NCI-H187 (cell line): ENCODE results near the gene MPRIP.

ENCODE experiments used
- DNase-seq, 2 experiments: peaks; one replicate each; lab custom pipeline; 2025; lab: John Stamatoyannopoulos, UW

The MPRIP gene

GRCh38 chr17:17213775-17214174 lies 171.5 kb downstream of the MPRIP start:
- DNase-seq: no peak

- no peak for DNase-seq
These were observed 172.6 kb downstream of the MPRIP start for GRCh38 chr17:17214646-17215436.

DNA sequence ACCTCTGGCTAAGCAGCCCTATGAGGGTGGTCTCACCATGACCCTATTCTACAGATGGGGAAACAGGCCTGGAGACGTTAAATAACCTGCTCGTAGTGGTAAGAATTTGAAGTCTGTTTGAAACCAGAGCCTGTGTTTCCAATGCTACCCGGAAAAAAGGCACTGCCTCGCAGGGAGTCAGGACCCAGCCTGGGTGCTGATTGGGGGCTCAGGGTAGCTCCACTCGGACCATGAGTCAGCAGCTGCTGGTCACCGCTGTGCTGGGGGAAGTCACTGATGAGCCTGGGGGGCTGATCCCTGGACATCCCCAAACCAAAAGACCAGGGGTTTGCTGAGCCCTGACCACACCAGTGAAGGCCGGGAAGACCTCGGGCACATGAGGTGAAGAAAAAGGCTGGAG lies 173.3 kb downstream of the MPRIP start:
- no peak for DNase-seq

DNA sequence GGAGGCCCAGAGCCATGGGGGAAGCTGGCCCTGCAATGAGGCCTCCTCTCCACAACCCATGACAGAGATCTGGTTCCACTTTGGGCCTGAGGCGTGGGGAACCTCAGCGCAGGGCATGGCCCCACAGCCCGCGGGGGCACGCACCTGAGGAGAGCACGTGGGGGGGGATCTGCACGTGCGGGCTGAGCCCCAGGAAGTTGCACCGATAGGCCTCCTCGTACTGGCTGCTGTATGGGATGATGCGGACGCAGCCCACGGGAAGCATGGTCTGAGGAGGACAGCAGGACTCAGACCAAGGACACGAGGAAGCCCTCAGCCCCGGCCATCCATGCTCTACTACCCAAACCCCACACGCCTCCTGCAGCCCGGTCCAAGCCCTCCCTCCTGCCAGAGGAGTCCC lies 174.0 kb downstream of the MPRIP start:
- no peak for DNase-seq

- no peak for DNase-seq
These were observed 174.5 kb downstream of the MPRIP start for GRCh38 chr17:17216776-17217175.

DNA sequence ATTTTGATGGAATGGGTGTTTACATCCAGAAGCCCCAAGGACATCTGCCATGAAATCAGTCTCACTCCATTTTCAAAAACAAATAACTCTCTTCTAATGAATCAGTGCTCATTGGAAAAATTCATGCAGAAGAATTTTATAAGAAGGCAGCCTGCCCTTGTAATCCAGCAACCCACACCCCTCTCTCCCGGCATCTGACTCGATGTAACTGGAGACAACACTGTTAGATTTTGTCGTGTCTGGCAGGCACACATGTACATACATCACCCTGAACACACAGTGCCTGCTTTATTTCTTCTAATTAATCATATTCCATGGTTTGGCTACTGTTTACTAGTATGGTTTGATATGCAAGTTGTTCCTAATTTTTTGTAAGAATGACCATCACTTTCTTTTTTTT lies 175.7 kb downstream of the MPRIP start:
- no peak for DNase-seq

- no peak for DNase-seq
These were observed 178.3 kb downstream of the MPRIP start for GRCh38 chr17:17220529-17220928.

DNA sequence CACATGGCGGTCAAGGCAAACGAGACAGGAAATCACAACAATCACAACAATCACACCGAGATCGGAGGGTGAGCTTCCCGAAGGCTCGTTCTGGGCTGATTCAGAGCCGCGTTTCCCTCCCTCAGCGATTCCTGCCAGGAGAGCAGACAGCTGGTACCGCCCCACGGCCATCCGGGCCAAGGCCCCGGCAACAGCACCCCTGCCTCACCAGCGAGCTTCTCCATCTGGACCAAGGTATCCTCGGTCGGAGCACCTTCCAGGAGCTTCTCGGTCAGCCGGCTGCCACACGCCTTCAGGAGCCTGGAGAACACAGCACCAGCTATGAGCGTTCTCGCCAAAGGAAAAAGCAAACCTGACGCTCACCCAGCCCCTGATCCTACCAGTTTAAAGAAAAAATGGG lies 179.1 kb downstream of the MPRIP start:
- DNase-seq: no peak

- DNase-seq: no peak
These were observed 181.5 kb downstream of the MPRIP start for GRCh38 chr17:17223736-17224135.

DNA sequence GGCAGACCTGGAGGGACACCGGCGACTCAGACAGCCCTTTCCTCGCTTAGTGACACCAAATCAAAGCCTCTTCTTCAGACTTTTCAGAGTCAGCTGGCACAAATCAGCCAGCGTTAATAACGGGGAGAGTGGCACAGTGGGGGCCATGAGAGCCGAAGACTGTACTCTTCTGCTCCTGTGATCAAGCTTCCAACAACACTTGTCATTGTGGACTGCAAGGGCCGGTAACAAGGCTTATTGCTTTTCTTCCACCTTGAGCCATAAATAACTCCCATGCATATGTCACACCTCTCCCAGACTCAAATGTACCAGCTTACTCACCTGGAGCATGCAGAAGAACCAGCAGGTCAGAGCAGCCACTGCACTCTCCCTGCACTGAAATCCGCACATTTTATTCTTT lies 181.9 kb downstream of the MPRIP start:
- no peak for DNase-seq

GRCh38 chr17:17225901-17226300 lies 183.6 kb downstream of the MPRIP start:
- DNase-seq: no peak

- DNase-seq: no peak
These were observed 184.4 kb downstream of the MPRIP start for GRCh38 chr17:17226451-17227265.

GRCh38 chr17:17227608-17228520 lies 185.6 kb downstream of the MPRIP start:
- DNase-seq: no peak

- no peak for DNase-seq
These were observed 186.4 kb downstream of the MPRIP start for GRCh38 chr17:17228521-17229279.

GRCh38 chr17:17229416-17230384 lies 187.4 kb downstream of the MPRIP start:
- no peak for DNase-seq

DNA sequence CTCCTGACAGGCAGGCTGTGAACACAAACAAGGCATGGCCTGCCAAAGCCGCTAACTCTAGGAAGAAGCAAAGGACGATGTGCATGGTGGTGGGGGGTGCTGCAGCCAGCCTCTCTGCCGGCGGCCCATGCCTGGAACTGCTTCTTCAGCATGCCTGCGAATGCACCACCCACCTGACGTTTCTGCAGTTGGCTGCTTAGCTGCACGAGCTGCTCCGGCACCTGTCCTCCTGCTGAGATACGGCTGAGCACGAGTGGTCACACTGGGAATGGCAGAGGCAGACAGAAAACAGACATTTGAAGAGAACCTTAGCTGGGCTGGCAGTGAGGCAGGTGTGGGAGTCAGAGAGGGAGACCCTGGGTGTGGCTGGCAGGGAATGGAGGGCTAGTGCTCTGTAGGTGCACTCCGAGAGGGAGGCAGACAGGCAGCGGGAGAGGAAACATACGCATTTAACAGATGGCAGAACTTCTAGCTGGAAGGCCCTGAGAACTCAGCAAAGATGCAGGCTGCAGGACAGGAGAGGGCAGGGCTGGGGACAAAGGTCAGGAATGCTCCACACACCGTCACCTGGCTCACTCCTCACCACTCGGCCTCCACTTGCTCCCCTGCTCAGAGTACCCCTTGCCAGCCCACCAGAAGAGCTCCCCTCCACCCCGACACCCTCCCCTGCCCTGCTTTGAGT lies 189.5 kb downstream of the MPRIP start:
- DNase-seq: no peak

DNA sequence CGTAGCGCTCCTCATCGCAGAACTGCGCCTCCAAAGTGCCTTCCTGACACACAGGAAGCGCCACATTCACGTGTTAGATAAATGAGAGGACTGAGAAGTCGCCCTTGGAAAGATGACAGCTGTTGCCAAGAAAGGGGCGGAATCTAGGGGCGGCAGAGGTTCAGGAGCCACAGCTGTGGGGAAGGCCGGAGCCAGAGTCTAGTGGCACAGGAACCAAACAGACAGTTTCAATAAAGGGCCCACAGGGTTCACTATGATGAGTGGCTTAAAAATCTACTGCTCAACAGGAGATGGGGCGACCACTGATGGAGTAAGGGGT lies 190.0 kb downstream of the MPRIP start:
- no peak for DNase-seq

GRCh38 chr17:17235212-17236174 lies 193.2 kb downstream of the MPRIP start:
- DNase-seq: no peak
